Esophagus muscularis mucosa (tissue), 4 donors: Measurements from ENCODE around the gene STAB2. TPM values are rescaled to one million over a fixed set of nuclear protein-coding genes. Genes with fewer than 3 reads are reported as not detected.

Experiments
- DNase-seq: peaks from one replicate; pipeline ENCODE4 v3.0.0-alpha.2; 2017; ENCODE audit errors: extremely low spot score
- H3K27ac ChIP-seq, 4 donors: fragments of 200-600 bp; sonication (generic); replicated peaks in 1 of 4; 1 replicate in 3 of 4; 2 replicates in 1 of 4; pipeline ENCODE4 v1.5.1; 2016 to 2019; ENCODE audit warnings: mild to moderate bottlenecking in 1 of 4
- H3K27me3 ChIP-seq, 4 donors: fragments of 200-600 bp; sonication (generic); one replicate each; pipeline versions ENCODE4 v1.5.1 to v1.6.0; 2016 to 2019
- H3K36me3 ChIP-seq, 4 donors: fragments of 200-600 bp; sonication (generic); one replicate each; pipeline ENCODE4 v1.5.1; 2016 to 2019
- H3K4me1 ChIP-seq, 4 donors: fragments of 200-600 bp; sonication (generic); one replicate each; pipeline ENCODE4 v1.5.1; 2016 to 2019
- H3K4me3 ChIP-seq, 4 donors: fragments of 200-600 bp; sonication (generic); 1 replicate in 2 of 4; 2 replicates in 2 of 4; pipeline ENCODE4 v1.5.1; 2016 to 2019; ENCODE audit warnings: mild to moderate bottlenecking in 4 of 4, moderate library complexity in 1 of 4
- H3K9me3 ChIP-seq, 4 donors: fragments of 200-600 bp; sonication (generic); 1 replicate in 3 of 4; 2 replicates in 1 of 4; pipeline ENCODE4 v1.5.1; 2016 to 2019
- CTCF ChIP-seq, 3 experiments: fragments of 200-600 bp in 2 of 3; fragments of 450-650 bp in 1 of 3; sonication (generic) in 2 of 3; IDR thresholded peaks; one replicate each; pipeline ENCODE4 v1.5.1; 2017 to 2019; ENCODE audit warnings: antibody characterized with exemption in 3 of 3, mild to moderate bottlenecking in 2 of 3, moderate library complexity in 1 of 3
- EP300 ChIP-seq: sonication (generic); formaldehyde crosslinking; IDR thresholded peaks from one replicate; pipeline ENCODE4 v1.6.1; 2017; ENCODE audit warnings: antibody characterized with exemption
- POLR2A ChIP-seq: fragments of 450-650 bp; IDR thresholded peaks from one replicate; pipeline ENCODE4 v1.6.1; 2017; ENCODE audit warnings: antibody characterized with exemption, moderate library complexity, mild to moderate bottlenecking, low read depth
- POLR2AphosphoS5 ChIP-seq, 2 donors: sonication (generic); formaldehyde crosslinking; IDR thresholded peaks; one replicate each; pipeline ENCODE4 v1.6.1; 2017; ENCODE audit warnings: antibody characterized with exemption in 2 of 2
- WGBS: methylation state at CpG from one replicate; pipeline ENCODE4 v1.1.5; 2018; 5-methylcytosine and 5-hydroxymethylcytosine counted together
- intact Hi-C: fragments of 100-400 bp; cut with DNase I; formaldehyde crosslinking; loops from one replicate; pipeline ENCODE4 v1.15.1; 2023
- total RNA-seq, 4 donors: library from RNA; depleted of rRNA; stranded (reverse); fragments of >200 nt; gene quantifications; one replicate each; pipeline versions ENCODE4 v1.1.0 to v1.2.1, GENCODE V29; 2016

The STAB2 gene
- total RNA-seq, 4 donors from 2014 or later = under 0.01 to 0.50 (median 0.29) TPM; not detected in 1

DNA sequence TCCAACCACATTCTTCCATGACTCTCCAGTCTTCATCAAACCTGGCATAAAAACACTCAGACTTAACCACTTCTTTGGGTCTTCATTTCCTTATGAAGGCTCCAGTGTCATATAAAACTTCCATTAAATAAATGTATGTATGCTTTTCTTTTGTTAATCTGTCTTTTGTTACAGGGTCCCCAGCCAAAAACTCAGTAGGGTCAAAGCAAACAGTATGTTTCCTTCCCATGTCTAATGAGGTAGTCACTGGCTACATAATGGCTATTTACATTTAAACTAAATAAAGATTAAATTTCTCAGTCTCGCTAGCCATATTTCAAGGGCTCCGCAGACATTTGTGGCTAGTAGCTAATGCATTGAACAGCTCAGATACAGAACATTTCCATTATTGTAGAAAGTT lies 40.1 kb upstream of the STAB2 start:
- Histone ChIP-seq H3K9me3 (no peaks in the 10 kb centered on the region), H3K4me3 (no peak overlapping the region), H3K27me3 (peaks cover 0 to 7% (median 0%) of the 10 kb centered on the region in 4 donors), H3K27ac (no peak overlapping the region), H3K36me3 (no peaks in the 10 kb centered on the region), H3K4me1 (no peaks in the 10 kb centered on the region)
- WGBS = 89% methylated on average over 2 of the region's 2 CpGs
- DNase-seq = no peak
- intact Hi-C loops = loop anchor here (2.0 to 5.0 kb wide), 2 partner anchors 598 to 665 kb away; no protein-coding TSS in a partner anchor
- no peak for TF ChIP-seq POLR2AphosphoS5 (IDR thresholded peaks at IDR 0.05)

GRCh38 chr12:103547376-103547775 lies 39.7 kb upstream of the STAB2 start:
- 62% methylated on average over 3 of the region's 3 CpGs for WGBS
- no peaks in the 10 kb centered on the region for H3K4me1 ChIP-seq
- DNase-seq = peak; percentile 14
- H3K4me3 ChIP-seq = no peak overlapping the region
- no peaks in the 10 kb centered on the region for H3K36me3 ChIP-seq
- H3K9me3 ChIP-seq = no peaks in the 10 kb centered on the region
- intact Hi-C loops = loop anchor here (2.0 to 5.0 kb wide), 2 partner anchors 599 to 665 kb away; no protein-coding TSS in a partner anchor
- no peak overlapping the region for H3K27ac ChIP-seq
- peaks cover 0 to 7% (median 0%) of the 10 kb centered on the region in 4 donors for H3K27me3 ChIP-seq
- TF ChIP-seq CTCF (IDR thresholded peaks at IDR 0.05) (no peak), POLR2AphosphoS5 (IDR thresholded peaks at IDR 0.05) (no peak), POLR2A (no peak), EP300 (no peak)

DNA sequence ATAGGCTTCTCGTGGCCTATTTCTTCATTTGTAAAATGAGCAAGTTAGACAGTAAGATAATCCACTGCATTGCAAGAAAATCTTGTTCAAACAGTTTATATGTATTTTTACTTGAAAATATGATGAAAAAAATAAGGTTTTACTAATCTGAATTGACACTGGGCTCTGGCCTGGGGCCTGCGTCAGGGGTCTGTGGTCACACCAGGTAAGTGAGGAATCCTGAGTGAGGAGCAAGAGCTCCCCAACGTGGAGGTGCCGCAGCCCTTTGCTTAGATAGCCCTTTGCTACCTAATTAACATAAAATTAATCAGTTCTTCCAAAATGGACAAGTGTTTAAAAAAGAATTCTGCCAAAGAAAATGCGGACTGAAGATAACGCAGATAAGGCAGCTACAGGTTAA lies 39.1 kb upstream of the STAB2 start:
- Histone ChIP-seq H3K27ac (no peak overlapping the region), H3K27me3 (peaks cover 0 to 7% (median 0%) of the 10 kb centered on the region in 4 donors), H3K4me1 (no peaks in the 10 kb centered on the region), H3K36me3 (no peaks in the 10 kb centered on the region), H3K9me3 (no peaks in the 10 kb centered on the region), H3K4me3 (no peak overlapping the region)
- peak; percentile 80 for DNase-seq
- TF ChIP-seq POLR2AphosphoS5 (IDR thresholded peaks at IDR 0.05) = no peak
- WGBS = 73% methylated on average over 6 of the region's 6 CpGs
- intact Hi-C loops = loop anchor here (2.0 to 5.0 kb wide), 2 partner anchors 599 to 666 kb away; no protein-coding TSS in a partner anchor

- Histone ChIP-seq H3K27ac (no peak overlapping the region), H3K36me3 (no peaks in the 10 kb centered on the region), H3K27me3 (peaks cover 0 to 7% (median 0%) of the 10 kb centered on the region in 4 donors), H3K4me1 (no peaks in the 10 kb centered on the region), H3K4me3 (no peak overlapping the region), H3K9me3 (no peaks in the 10 kb centered on the region)
- TF ChIP-seq POLR2AphosphoS5 (IDR thresholded peaks at IDR 0.05) (no peak), CTCF (IDR thresholded peaks at IDR 0.05) (peak; percentile 79 to 82 (median 80)), POLR2A (no peak)
- peak; percentile 92 for DNase-seq
- intact Hi-C loops = loop anchor here (5.0 kb wide), 1 partner anchor 667 kb away; no protein-coding TSS in a partner anchor
- WGBS = 25% methylated on average over 10 of the region's 10 CpGs
Measured at GRCh38 chr12:103548622-103549601, 38.2 kb upstream of the STAB2 start.

DNA sequence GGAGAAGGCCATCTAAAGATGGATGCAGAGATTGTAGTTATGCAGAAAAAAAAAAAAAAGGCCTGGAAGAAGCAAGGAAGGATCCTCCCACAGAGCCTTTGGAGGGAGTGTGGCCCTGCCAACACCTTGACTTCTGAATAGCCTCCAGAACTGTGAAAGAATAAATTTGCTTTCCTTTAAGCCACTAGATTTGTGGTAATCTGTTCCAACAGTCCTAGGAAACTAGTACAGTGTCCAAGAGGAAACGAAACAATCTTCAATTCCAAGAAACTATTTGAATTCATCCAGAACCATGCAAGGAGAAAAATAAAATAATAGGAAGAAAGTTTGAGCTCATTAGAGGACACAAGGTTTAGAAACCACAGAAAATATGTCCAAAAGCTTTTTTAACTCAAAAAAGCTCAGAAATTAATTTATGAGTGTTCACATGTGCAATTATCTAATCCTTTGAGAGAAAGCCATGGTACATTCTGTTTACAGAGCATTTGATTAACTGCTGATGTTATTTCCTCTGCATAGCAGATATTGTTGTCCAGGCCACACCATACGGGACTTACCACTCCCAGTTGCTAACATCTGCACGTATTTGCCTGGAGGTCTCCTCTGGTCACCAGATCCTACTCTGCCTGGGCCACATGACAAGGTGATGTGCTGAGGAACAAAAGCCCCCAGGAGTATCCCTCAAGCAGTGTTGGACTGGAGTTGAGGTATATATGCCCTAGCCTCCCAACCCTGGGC lies 30.0 kb upstream of the STAB2 start:
- H3K36me3 ChIP-seq = no peaks in the 10 kb centered on the region
- TF ChIP-seq POLR2AphosphoS5 (IDR thresholded peaks at IDR 0.05) (no peak), EP300 (no peak), POLR2A (no peak), CTCF (IDR thresholded peaks at IDR 0.05) (no peak)
- DNase-seq = peak; percentile 77
- intact Hi-C loops = no loop called here
- H3K4me3 ChIP-seq = no peak overlapping the region
- H3K27me3 ChIP-seq = peaks cover 0 to 6% (median 0%) of the 10 kb centered on the region in 4 donors
- 69% methylated on average over 3 of the region's 3 CpGs for WGBS
- H3K9me3 ChIP-seq = no peaks in the 10 kb centered on the region
- H3K27ac ChIP-seq = peak overlapping the region in 3 of 4 donors; percentile 36 to 46 (median 40)
- H3K4me1 ChIP-seq = no peaks in the 10 kb centered on the region
